Endothelial cell of umbilical vein (primary cell): ENCODE measurements around the gene GSTA1.

Source experiments
- CTCF ChIP-seq, 2 donors: IDR thresholded peaks; 1 replicate in 1 of 2; 2 replicates in 1 of 2; pipeline ENCODE4 v1.5.1; 2011; ENCODE audit warnings: low read length in 2 of 2, mild to moderate bottlenecking in 2 of 2, moderate library complexity in 2 of 2, control low read depth in 1 of 2, inconsistent platforms in 1 of 2, low read depth in 1 of 2; ENCODE audit not compliant: insufficient read depth in 1 of 2; ENCODE audit errors: extremely low read depth in 1 of 2
- EZH2 ChIP-seq: IDR thresholded peaks from 2 replicates; pipeline ENCODE4 v1.6.1; 2012; ENCODE audit warnings: borderline replicate concordance, low read depth, mild to moderate bottlenecking, moderate library complexity, low read length, inconsistent platforms; ENCODE audit not compliant: severe bottlenecking
- FOS ChIP-seq: IDR thresholded peaks from 2 replicates; pipeline ENCODE4 v1.6.1; 2011; ENCODE audit warnings: mild to moderate bottlenecking, low read length, moderate library complexity, borderline replicate concordance; ENCODE audit not compliant: insufficient read depth
- GATA2 ChIP-seq: IDR thresholded peaks from 2 replicates; pipeline ENCODE4 v1.7.0; 2011; ENCODE audit warnings: low read depth, mild to moderate bottlenecking, moderate library complexity, mixed read lengths, low read length; ENCODE audit not compliant: insufficient read length, insufficient read depth
- JUN ChIP-seq: IDR thresholded peaks from 2 replicates; pipeline ENCODE4 v1.6.1; 2011; ENCODE audit warnings: borderline replicate concordance, low read depth; ENCODE audit not compliant: insufficient read length, insufficient read depth
- MAX ChIP-seq: IDR thresholded peaks from 2 replicates; pipeline ENCODE4 v1.6.1; 2011; ENCODE audit not compliant: insufficient read depth, insufficient read length
- MYC ChIP-seq: IDR thresholded peaks from one replicate; pipeline ENCODE4 v1.6.1; 2011; ENCODE audit warnings: mild to moderate bottlenecking, low read depth, low read length
- POLR2A ChIP-seq: IDR thresholded peaks from 2 replicates; pipeline ENCODE4 v1.6.1; 2012; ENCODE audit warnings: low read depth, mild to moderate bottlenecking, control low read depth, low read length
- POLR2AphosphoS5 ChIP-seq: IDR thresholded peaks from 2 replicates; pipeline ENCODE4 v1.6.1; 2012; ENCODE audit warnings: low read depth, mild to moderate bottlenecking, control low read depth, low read length, moderate library complexity; ENCODE audit not compliant: insufficient read depth

- TF ChIP-seq CTCF (IDR thresholded peaks at IDR 0.05; ENCODE audit: extremely low read depth in 1 of 2, insufficient read depth in 1 of 2, low read depth in 1 of 2, low read length in 2 of 2) (no peak), POLR2A (no peak), POLR2AphosphoS5 (no peak), JUN (no peak), EZH2 (no peak), MYC (no peak), MAX (no peak), FOS (no peak), GATA2 (no peak)
These were observed 5.0 kb upstream of the GSTA1 start for GRCh38 chr6:52808660-52809059.
